GM15510 (cell line): ENCODE data around the gene PGF.

Experiments
- POLR2A ChIP-seq: IDR thresholded peaks from 3 replicates; pipeline ENCODE4 v1.6.1; 2011; ENCODE audit warnings: borderline replicate concordance; ENCODE audit not compliant: insufficient read length; ENCODE audit errors: extremely low read depth

Gene PGF

GRCh38 chr14:74968811-74969210 is 13.4 kb upstream of the PGF start:
- no peak for TF ChIP-seq POLR2A

GRCh38 chr14:74965486-74966153 is 10.2 kb upstream of the PGF start:
- TF ChIP-seq POLR2A: no peak

- no peak for TF ChIP-seq POLR2A
Observed at GRCh38 chr14:74964787-74965485, 9.5 kb upstream of the PGF start.

GRCh38 chr14:74963705-74964271 is 8.4 kb upstream of the PGF start:
- no peak for TF ChIP-seq POLR2A

DNA sequence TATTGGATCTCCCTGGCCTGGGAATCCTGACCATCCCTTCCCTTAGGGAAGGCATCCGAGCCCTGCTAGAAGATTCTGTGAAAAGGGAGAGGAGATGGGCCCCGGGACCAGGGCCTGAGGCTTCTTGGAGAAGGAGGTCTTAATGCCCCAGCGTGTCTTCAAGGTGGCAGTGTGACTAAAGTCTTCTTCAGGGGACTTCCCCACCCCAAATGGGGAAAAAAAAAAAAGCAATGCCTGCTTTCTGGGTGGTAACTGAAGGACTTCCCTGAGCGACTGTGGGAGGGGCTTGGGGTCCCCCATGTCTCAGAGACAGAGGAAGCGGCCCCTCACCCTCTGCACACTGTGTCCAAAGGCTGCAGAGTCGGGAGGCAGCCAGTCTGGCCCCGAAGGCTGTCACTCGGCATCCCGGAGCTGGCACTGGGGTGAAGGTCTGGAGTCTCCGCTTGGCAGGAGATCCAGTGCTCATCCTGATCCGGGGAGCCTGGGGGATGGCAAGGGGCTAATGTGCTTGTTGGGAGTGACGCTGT is 7.8 kb upstream of the PGF start:
- no peak for TF ChIP-seq POLR2A

DNA sequence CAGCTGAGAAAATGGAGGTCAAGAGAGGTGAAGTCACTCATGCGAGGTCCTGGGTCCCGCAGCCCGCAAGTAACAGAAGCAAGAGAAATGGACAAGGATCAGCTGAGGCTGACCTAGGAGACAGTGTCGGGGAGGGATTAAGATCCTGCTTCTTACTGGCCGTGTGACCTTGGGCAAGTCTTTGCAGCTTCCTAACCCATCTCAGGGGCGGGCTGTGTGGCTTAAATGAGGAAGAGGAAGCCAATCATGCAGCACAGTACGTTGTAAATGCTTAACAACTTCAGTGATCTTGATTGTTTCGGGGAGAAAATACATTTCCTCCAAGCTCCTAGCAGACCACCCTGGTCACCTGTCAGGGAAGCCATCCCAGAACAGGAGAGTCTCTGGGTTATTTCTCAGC is 7.1 kb upstream of the PGF start:
- no peak for TF ChIP-seq POLR2A

GRCh38 chr14:74962046-74962445 is 6.6 kb upstream of the PGF start:
- no peak for TF ChIP-seq POLR2A

DNA sequence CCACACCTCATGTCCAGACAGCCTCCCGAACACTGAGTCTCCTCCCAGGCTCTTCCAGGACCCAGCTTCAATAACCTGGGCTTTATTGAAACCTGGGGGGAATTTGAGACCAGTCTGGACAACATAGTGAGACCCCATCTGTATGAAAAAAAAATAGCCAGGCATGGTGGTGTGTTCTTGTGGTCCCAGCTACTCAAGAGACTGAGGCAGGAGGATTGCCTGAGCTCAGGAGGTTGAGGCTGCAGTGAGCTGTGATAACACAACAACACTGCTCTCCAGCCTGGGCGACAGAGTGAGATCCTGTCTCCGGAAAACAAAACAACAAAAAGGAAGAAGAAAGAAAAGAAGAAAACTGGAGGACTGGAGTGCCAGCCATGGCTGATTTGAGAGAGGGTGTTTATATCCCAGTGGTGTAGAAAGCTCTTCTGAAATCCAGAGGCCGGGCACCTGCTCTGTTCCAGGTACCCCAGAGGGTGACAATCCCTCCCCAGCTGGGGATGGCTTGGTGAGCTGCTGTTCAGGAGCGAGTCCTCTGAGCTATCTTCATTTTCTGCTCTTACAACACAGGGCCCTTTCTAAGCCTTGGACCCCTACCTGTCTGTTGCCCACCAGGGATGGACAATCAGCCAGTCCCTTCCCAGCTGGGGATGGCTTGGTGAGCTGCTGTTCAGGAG is 6.0 kb upstream of the PGF start:
- no peak for TF ChIP-seq POLR2A

DNA sequence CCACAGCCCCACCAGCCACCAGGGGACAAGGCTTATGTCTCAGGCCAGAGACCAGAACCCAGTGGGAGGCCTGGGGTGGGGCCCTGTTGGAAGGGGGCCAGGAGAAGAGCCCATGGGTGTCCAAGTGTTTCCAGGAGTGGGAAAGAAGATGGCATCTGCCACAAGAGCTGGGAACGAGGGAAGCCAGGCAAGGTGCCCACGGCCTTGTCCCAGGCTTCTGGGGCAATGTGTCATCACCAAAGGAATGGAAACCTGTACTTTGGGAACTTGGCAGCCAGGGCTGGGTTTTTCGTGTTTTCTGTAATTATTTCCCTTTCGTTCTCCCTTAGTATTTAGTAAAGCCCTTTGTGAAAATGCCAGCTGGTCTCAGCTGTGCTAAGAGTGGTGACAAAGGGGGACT is 5.3 kb upstream of the PGF start:
- TF ChIP-seq POLR2A: no peak

DNA sequence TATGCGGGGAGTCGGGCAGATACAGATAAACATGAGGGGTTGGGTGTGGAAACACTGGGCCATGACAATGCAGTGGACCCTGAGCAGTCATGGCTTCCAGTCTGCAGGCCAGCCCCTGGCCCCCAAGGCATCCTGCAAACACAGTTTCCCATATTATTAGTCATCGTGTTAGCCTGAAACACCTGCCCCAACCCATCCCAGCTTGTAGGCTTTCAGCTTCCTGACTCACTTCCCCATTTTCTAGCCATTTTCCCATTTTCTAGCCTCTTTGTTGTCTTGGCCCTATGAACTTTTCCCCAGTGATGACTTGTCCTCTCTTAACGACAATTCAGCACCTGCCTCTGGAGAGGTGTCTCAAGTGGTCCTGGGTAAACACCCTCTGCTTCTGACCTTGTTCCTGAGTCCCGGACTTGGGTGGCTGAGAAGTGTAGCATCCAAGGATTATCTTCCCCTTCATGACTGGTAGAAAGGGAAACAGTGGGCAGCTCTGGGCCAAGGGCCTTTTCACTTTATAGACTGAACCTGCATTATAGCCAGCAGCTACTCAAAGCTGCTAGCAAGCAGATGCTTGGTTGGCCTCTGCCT is 4.3 kb upstream of the PGF start:
- no peak for TF ChIP-seq POLR2A

DNA sequence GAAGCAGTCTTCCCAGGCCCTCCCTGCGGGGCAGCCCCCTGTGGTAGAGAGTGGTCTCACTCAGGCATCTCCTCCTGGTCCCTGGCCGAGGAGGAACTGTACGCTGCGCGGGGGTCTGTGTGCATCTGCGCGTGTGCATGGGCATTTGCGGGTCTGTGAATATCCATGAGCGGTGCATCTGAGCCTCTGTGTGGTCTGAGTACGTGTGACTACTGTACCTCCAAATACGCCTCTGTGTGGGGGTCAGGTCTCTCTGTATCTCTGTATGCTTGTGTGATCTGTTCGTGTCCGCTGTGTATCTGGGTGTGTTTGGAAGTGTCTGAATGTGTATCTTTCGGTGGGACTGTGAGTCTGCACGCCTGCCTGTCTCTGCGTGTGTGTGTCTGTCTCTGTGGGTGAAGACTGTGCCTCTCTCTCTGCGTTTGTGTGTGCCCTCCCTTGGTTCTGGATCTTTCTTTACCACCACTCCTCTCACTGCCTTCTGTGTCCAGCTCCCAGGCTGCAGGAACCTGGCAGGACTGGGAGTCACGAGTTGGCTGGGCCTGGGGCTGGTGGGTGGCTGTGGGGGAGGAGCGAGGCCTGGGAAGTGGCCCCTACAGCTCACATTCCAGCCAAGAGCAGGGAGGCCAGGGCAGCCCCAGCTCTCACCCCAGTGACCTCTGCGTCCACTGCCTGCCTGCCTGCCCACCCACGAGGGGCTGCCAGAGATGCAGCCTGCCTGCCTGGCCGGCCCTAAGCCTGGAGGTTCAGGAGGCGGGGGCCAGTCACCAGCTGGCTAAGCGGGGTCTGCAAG is 1.1 kb upstream of the PGF start:
- no peak for TF ChIP-seq POLR2A

DNA sequence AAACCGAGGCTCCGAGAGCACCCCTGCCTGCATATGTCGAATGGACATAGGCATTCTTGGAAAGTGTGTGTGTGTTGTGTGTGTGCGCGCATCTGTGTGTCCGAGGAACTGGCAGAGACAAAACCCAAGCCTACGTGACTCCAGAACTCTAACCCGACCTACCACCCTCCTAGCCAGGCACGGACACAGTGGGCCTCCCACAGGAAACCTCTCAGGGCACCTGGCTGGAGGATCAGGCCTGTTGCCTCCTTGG is 556 bp upstream of the PGF start:
- TF ChIP-seq POLR2A: no peak

DNA sequence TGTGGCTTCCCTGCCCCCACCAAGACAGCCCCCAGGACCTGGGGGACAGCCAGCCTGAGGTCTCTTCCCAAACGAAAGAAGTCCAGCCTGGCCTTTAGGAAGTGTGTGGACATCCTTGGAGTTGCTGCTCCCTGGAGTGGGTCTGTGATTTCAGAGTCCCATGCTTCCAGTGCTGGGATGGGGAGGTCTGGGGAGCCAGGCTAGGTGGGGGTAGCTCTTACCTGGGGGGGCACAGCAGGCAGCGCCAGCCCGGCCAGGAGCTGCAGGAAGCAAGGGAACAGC is 509 bp downstream of the PGF start:
- no peak for TF ChIP-seq POLR2A

DNA sequence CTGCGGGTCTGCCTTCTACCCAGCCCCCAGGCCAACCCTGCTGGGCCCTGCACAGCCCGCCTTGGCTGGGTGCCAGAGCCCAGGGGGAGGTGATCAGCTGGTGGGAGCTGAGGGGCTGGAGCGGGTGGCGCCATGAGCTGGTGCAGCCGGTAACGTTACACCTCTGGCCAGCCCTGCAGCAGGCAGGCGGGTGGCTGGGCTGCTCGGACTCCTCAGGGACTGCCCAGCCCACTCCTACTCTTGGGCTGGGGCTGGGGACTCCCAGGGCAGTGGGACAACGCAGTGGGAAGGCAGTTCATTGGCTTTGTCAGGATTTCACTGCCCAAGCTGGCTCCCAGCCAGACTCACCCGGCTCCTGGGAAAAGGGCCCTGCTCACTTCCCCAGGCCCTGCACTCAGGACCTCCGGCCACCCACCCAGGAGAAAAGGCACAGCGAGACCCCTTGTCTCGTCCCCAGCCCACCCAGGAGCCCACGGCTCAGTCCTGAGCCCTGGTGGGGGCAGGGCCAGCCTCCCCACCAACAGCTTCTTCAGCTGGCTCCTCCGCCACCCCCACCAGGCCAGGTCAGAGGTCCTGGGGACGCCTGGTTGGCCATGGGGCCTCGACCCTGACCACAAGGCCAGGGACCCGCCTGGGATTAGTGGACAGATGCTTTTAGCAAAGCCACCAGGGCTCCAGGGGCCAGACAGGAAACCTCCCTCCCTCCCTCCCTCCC is 1.0 kb downstream of the PGF start:
- TF ChIP-seq POLR2A: no peak
